H1 (cell line): ENCODE results near the gene SPDEF. TPM values are rescaled to one million over a fixed set of nuclear protein-coding genes. Genes with fewer than 3 reads are reported as not detected.

Source experiments
- CEBPB ChIP-seq: IDR thresholded peaks from 2 replicates; pipeline ENCODE4 v1.6.1; 2012; ENCODE audit warnings: low read depth, low read length
- CHD7 ChIP-seq: fragments of 300-600 bp; sonication (generic); IDR thresholded peaks from 2 replicates; pipeline ENCODE4 v1.7.1; 2012; ENCODE audit warnings: low read length, moderate library complexity, mild to moderate bottlenecking, inconsistent platforms; ENCODE audit not compliant: insufficient replicate concordance
- EGR1 ChIP-seq: IDR thresholded peaks from 2 replicates; pipeline ENCODE4 v1.6.1; 2011; ENCODE audit warnings: low read depth, low read length, borderline replicate concordance
- JUND ChIP-seq: IDR thresholded peaks from 2 replicates; pipeline ENCODE4 v1.6.1; 2011; ENCODE audit warnings: mild to moderate bottlenecking, improper control_type of control experiment, low read length
- KDM4A ChIP-seq: IDR thresholded peaks from one replicate; pipeline ENCODE4 v1.7.1; 2012; ENCODE audit warnings: low read depth, mild to moderate bottlenecking, moderate library complexity, low read length, inconsistent platforms; ENCODE audit not compliant: severe bottlenecking
- SAP30 ChIP-seq: fragments of 300-600 bp; sonication (generic); IDR thresholded peaks from 2 replicates; pipeline ENCODE4 v1.7.1; 2012; ENCODE audit warnings: low read length, moderate library complexity, mild to moderate bottlenecking, inconsistent platforms; ENCODE audit not compliant: insufficient read depth, insufficient replicate concordance
- SP1 ChIP-seq: IDR thresholded peaks from 2 replicates; pipeline ENCODE4 v1.6.1; 2011; ENCODE audit warnings: low read depth, low read length
- SP4 ChIP-seq: IDR thresholded peaks from 2 replicates; pipeline ENCODE4 v1.6.1; 2012; ENCODE audit warnings: low read length, inconsistent platforms
- USF2 ChIP-seq: IDR thresholded peaks from 2 replicates; pipeline ENCODE4 v1.6.1; 2011; ENCODE audit warnings: low read length, improper control_type of control experiment
- YY1 ChIP-seq: IDR thresholded peaks from 2 replicates; pipeline ENCODE4 v1.6.1; 2011; ENCODE audit warnings: low read depth, mild to moderate bottlenecking, low read length
- polyA plus RNA-seq, 7 experiments: library from polyadenylated mRNA; depleted of rRNA in 3 of 7; stranded (reverse) in 5 of 7; unstranded in 2 of 7; fragments of >200 nt in 5 of 7; fragments of 200-250 nt in 2 of 7; gene quantifications; 1 replicate in 5 of 7; 2 replicates in 1 of 7; 4 replicates in 1 of 7; pipeline versions ENCODE4 v1.2.1 to v1.2.3, GENCODE V29; 2011 to 2013; ENCODE audit warnings: missing spikeins in 2 of 7, mixed read lengths in 2 of 7
- total RNA-seq: library from RNA; stranded (reverse); fragmentation: NEBNext Ultra II Directional; extraction: Animal tissue kit (Norgen Biotek cat#: 25700); gene quantifications from 2 replicates; pipeline ENCODE4 v1.2.1, GENCODE V29; 2021
- TF ChIP-seq, protein P1 (sequence below): IDR thresholded peaks from 2 replicates; pipeline ENCODE4 v1.6.1; 2012; ENCODE audit warnings: inconsistent platforms

Gene SPDEF
- total and polyA plus RNA-seq, 2 of the 8 experiments (the other 6 are each of a cell fraction or from before 2014, with no cell fraction given), result 0.15 to 0.30 TPM

GRCh38 chr6:34508425-34508824 lies 47.7 kb downstream of the SPDEF start (continued):
- TF ChIP-seq CHD7 (no peak), KDM4A (no peak), YY1 (no peak), SP4 (no peak), SAP30 (no peak), JUND (no peak), CEBPB (no peak), SP1 (no peak), USF2 (no peak), EGR1 (no peak)
- TF ChIP-seq, protein P1, sequence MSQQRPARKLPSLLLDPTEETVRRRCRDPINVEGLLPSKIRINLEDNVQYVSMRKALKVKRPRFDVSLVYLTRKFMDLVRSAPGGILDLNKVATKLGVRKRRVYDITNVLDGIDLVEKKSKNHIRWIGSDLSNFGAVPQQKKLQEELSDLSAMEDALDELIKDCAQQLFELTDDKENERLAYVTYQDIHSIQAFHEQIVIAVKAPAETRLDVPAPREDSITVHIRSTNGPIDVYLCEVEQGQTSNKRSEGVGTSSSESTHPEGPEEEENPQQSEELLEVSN, result no peak
